GM21737 (cell line): ENCODE measurements around the gene MERTK.
"Not testable (repeated sequence)": the region's sequence is repeated elsewhere in the genome, so short reads cannot be mapped to it uniquely, and the experiment has no call there.

Experiments used
- ATAC-seq: cut with Tn5 transposase; IDR thresholded peaks from one replicate; pipeline ENCODE4 v1.9.1; 2021; ENCODE audit warnings: mild to moderate bottlenecking, moderate library complexity; ENCODE audit not compliant: unreplicated experiment

MERTK gene

GRCh38 chr2:111897924-111898702 is at the start of gene MERTK:
Gene MERTK (plus strand): TSS chr2:111898607. CDS start chr2:111898736, 129 bp downstream.
- ATAC-seq: peak; percentile 75

- ATAC-seq: not testable (repeated sequence)
Measured at GRCh38 chr2:111850646-111851045, 47.8 kb upstream of the MERTK start.

- ATAC-seq: not testable (repeated sequence)
Measured at GRCh38 chr2:111852544-111852943, 45.9 kb upstream of the MERTK start.

DNA sequence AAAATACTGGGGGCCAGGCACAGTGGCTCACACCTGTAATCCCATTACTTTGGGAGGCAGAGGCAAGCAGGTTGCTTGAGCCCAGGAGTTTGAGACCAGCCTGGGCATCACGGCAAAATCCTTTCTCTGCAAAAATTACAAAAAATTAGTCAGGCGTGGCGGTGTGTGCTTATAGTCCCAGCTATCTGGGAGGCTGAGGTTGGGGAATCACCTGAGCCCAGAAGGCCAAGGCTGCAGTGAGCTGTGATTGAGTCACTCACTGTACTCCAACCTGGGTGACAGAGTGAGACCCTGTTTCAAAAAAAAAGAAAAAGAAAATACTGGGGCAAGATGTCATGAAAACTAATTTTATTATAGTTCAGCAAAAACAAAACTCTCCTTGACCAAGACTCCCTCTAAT is 38.4 kb upstream of the MERTK start:
- ATAC-seq: not testable (repeated sequence)

GRCh38 chr2:111865124-111865523 is 33.3 kb upstream of the MERTK start:
- not testable (repeated sequence) for ATAC-seq

DNA sequence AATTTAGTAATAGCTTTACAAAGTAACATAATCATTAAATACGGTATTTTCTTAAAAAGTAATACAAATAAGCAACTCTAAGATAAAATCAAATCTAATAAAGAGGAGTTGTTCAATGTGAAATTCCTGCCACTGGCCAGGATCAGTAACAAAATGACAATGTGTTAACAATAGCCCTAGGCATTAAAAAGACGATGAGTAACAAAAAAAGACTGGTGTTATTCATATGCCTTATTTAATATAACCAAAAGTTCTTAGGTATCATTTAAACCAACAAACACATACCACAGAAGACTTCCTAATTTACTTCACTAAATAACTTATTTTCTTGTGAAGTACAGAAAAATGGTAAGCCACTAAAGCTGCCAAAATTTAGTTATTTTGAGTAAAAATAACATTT is 25.6 kb upstream of the MERTK start:
- ATAC-seq: not testable (repeated sequence)

DNA sequence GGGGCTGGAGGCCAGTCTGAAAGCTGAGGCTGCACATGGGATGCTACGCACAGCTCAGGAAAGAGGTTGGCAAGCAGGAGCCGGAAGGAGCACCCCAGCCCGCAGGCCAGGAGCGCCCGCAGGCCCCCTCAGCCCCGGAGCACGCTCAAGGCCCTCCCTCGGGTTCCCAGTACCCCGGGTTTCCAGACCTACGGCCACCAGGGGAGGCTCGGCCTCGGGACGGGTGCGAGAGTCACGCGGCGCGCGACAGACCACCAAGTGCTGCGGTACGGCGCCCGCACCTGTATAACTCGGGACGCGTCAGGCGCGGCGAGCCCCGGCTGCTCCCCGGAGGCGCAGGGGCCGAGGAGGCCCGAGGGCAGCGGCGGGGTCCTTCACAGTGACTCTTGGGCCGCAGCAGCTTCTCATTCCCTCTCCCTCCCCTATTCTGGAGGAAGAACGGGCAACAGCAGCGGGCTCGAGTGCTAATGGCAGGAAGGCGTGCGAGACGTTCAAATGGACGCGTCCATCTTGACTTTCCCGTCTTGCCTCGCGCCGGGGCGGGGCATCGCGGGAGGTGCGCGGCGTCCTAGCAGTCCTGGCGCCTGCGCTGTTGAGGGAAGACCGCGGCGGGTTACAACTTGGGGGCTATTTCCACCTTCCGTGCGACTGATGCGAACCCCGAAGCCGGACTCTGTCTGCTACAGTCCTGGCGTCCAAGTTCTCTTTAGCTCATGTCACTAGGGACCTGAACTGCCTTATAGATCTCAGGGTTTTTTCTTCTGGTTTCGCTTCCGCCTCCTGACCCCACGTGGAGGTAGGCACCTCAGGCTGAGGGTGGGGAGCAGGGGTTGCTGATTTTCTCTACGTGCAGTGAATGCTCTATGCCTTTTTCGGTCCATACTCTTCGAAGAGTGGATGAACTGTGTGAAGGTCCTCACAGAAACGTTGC is 14.5 kb upstream of the MERTK start, which contains the start of gene ANAPC1:
TSS of gene ANAPC1 (minus strand) at position 533 of the 931 bp plus-strand sequence. CDS start 3,368 bp downstream, outside the sequence.
- ATAC-seq: peak; percentile 89

GRCh38 chr2:111884592-111884964 is 13.8 kb upstream of the MERTK start:
- ATAC-seq: no peak

DNA sequence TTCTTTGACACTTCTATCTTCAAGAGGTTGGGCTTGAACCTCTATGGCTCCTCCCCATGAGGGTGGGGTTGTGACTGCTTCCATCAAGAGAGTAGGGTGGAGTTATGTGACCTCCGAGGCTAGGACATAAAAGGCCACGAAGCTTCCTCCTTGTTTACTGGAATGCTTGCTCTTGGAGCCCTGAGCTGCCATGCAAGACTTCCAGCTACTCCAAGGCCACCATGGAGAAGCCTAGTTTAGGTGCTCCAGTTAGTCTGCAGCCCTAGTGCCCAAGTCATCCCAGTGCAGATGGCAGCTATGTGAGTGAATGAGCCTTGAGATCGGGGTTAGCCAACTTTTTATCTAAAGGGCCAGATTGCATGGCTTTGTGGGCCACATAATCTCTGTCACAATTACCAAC is 2.4 kb upstream of the MERTK start:
- ATAC-seq: no peak

DNA sequence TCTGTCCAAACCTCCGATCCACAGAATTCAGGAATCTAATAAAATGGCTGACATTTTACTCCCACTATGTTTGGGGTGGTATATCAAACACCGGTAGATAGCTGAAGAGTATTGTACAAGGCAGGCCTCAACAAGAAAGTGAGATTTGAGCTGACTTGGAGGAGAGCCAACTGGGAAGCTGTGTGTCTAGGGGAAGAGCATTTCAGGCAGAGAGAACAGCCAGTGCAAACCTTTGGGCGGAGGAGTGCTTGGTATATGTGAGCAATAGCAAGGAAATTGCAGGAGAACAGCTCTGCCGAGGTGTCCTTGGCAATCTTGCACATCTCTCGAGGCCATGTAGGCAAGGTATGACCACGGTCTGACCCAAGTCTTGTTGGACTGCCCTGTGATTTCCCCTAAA is 1.8 kb upstream of the MERTK start:
- no peak for ATAC-seq

GRCh38 chr2:111897630-111897923 is 830 bp upstream of the MERTK start:
- ATAC-seq: no peak

- ATAC-seq: no peak
Measured at GRCh38 chr2:111898703-111899514, 502 bp downstream of the MERTK start.

- ATAC-seq: no peak
Measured at GRCh38 chr2:111900859-111901258, 2.5 kb downstream of the MERTK start.

DNA sequence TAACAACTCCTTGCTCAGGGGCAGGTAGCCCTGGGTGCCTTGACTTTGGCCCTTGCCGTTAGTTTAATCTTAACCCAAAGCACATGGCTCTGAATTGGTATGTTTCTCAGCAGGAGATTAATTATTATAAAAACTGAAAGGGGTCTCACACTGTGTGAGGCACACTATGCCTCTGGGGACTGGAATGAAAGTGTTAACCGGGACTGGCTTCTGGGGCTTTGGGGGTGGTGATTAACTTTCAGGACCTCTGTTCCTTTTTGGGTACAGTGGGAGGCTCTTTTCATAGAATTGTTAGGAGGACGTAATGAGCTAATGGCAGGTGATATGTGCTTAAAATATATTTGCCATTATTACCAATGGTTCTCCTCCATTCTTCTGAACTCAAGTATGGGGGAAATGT is 5.1 kb downstream of the MERTK start:
- no peak for ATAC-seq

GRCh38 chr2:111903930-111904439 is 5.6 kb downstream of the MERTK start:
- no peak for ATAC-seq

DNA sequence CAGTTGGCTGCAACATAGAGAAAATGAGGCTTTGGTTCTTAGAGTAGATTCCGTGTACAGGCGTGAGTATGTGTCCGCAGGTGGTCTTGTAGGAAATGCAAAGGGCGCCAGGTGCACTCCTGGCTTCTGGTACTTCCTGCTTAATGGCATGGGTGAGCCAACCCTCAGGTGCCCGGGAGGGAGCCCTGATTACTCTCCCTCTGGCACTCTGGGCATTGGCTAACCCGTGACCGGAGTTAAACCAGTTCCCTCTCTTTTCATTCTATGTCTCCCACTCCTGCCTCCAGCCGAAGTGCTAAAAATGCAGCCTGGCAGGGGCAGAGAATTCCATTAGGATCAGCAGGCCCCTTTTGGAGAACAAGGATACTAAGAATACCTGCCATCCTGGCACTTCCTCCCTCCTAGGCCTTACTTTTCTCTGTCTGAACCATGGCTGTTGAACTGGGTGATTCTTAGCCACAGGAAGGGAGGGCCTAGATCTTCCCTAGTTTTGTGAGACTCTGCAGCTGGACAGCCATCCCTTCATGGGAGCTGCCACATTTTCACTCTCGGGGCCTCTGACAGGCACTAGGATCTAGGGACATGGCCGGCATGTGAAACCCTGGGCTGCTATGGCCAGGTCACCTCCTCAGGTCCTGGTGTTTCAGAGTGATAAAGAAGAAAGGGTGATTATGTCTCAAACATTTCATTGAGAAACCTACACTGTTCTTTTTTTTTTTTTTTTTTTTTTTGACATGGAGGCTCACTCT is 6.5 kb downstream of the MERTK start:
- no peak for ATAC-seq

- ATAC-seq: not testable (repeated sequence)
Measured at GRCh38 chr2:111905475-111905869, 7.1 kb downstream of the MERTK start.

DNA sequence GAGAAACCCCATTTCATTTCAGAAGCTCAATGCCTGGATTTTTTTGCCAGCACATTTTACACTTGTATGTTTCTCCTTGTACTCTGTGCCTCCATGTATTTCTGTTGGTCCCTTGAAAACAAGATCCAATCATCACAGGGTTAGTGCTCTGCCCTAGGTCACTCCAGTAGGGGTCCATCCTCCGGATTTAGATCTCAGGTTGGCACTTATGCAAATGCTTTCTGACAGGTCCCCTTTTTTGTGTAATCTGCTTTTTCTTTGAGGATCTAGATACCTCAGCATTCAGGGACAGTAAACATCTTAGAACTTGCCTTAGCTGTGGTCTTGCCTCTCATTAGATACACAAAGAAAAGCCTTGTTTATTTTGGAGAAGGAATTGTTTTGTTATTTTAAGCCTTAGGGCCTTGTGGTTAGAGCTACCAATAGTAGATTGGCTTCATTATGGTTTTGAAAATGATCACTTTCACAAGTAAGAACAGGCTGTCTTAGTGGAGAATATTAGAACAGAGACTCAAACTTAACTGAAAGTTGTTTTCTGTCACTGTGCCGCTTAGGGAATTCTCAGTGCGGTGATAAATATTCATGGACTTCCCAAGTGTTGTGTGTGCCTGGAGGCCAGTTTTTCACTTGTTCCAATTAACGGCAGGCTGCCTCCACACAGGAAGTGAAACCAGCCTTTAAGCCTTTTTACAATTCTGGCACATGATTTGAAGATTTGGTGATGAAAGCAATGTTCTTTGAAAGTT is 7.8 kb downstream of the MERTK start:
- ATAC-seq: no peak

DNA sequence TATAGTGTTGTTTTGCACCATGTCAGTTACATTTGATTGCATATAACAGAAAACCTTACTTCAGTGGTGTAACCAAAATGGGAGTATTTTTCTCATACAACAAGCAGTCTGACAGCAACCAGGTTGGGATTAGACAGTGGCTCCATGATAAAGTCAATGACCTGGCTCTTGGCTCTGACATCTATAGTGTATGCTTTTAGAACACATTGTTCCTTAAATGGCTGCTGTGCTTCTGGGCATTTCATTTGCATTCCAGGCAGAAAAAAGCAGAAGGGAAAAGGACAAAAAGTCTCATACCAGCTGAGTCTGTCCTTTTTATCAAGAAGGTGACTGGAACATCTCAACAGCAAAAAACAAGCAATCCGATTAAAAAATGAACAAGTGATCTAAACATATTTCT is 10.2 kb downstream of the MERTK start:
- no peak for ATAC-seq
